GM23338 (cell line): ENCODE results near the gene GABPA. TPM values are rescaled to one million over a fixed set of nuclear protein-coding genes. Genes with fewer than 3 reads are reported as not detected.

ENCODE experiments used
- ATAC-seq: fragments of 200-7000 bp; cut with Tn5 transposase; 3 replicates; pipeline ENCODE4 v1.9.1; 2020
- DNase-seq: peaks from one replicate; pipeline ENCODE4 v3.0.0-alpha.2; 2015; ENCODE audit warnings: low spot score
- H2AFZ ChIP-seq: fragments of 200-600 bp; sonication (generic); 2 replicates; pipeline ENCODE4 v1.8.0; 2016; ENCODE audit warnings: antibody characterized with exemption, mild to moderate bottlenecking, moderate library complexity
- H3F3A ChIP-seq: fragments of 200-600 bp; sonication (generic); replicated peaks from 2 replicates; pipeline ENCODE4 v1.8.0; 2017; ENCODE audit warnings: antibody characterized with exemption, mixed run types, low read depth
- H3K27ac ChIP-seq: fragments of 200-600 bp; sonication (generic); 2 replicates; pipeline ENCODE4 v1.6.1; 2016; ENCODE audit warnings: low read depth
- H3K27me3 ChIP-seq: fragments of 200-600 bp; sonication (generic); 2 replicates; pipeline ENCODE4 v1.8.0; 2016; ENCODE audit warnings: mild to moderate bottlenecking, mixed run types, moderate library complexity; ENCODE audit not compliant: insufficient read depth
- H3K36me3 ChIP-seq: fragments of 200-600 bp; sonication (generic); 2 replicates; pipeline ENCODE4 v1.8.0; 2016; ENCODE audit warnings: mild to moderate bottlenecking; ENCODE audit not compliant: insufficient read depth
- H3K4me1 ChIP-seq: fragments of 200-600 bp; sonication (generic); 2 replicates; pipeline ENCODE4 v1.8.0; 2016; ENCODE audit warnings: mild to moderate bottlenecking, moderate library complexity; ENCODE audit not compliant: insufficient read depth
- H3K4me2 ChIP-seq: fragments of 200-600 bp; sonication (generic); 2 replicates; pipeline ENCODE4 v1.7.1; 2017; ENCODE audit warnings: mixed run types
- H3K4me3 ChIP-seq: fragments of 200-600 bp; sonication (generic); 2 replicates; pipeline ENCODE4 v1.6.1; 2016; ENCODE audit warnings: mixed run types
- H3K79me2 ChIP-seq: fragments of 200-600 bp; sonication (generic); replicated peaks from 2 replicates; pipeline ENCODE4 v1.8.0; 2017; ENCODE audit warnings: mild to moderate bottlenecking; ENCODE audit not compliant: insufficient read depth
- H3K9me2 ChIP-seq: fragments of 200-600 bp; sonication (generic); 2 replicates; pipeline ENCODE4 v1.8.0; 2017; ENCODE audit not compliant: insufficient read depth
- H4K20me1 ChIP-seq: fragments of 200-600 bp; sonication (generic); replicated peaks from 2 replicates; pipeline ENCODE4 v1.8.0; 2017; ENCODE audit warnings: mild to moderate bottlenecking; ENCODE audit not compliant: insufficient read depth
- H3K27ac Mint-ChIP-seq: 2 replicates; pipeline ENCODE4 v1.8.0; 2020; ENCODE audit warnings: inconsistent platforms, mild to moderate bottlenecking, moderate library complexity, mixed read lengths
- H3K27me3 Mint-ChIP-seq: 3 replicates; pipeline ENCODE4 v1.8.0; 2022; ENCODE audit warnings: low read depth, mild to moderate bottlenecking, moderate library complexity, mixed read lengths, inconsistent platforms; ENCODE audit not compliant: insufficient read depth, poor library complexity
- H3K36me3 Mint-ChIP-seq: 3 replicates; pipeline ENCODE4 v1.8.0; 2021; ENCODE audit warnings: low read depth, mild to moderate bottlenecking, inconsistent platforms, moderate library complexity, mixed read lengths
- H3K4me1 Mint-ChIP-seq: 3 replicates; pipeline ENCODE4 v1.8.0; 2020; ENCODE audit warnings: mild to moderate bottlenecking, inconsistent platforms, mixed read lengths
- H3K4me3 Mint-ChIP-seq: 3 replicates; pipeline ENCODE4 v1.8.0; 2021; ENCODE audit warnings: moderate library complexity, mild to moderate bottlenecking, inconsistent platforms, mixed read lengths
- H3K9me3 Mint-ChIP-seq: 3 replicates; pipeline ENCODE4 v1.8.0; 2020; ENCODE audit warnings: moderate library complexity, mild to moderate bottlenecking, inconsistent platforms, mixed read lengths
- CREB1 ChIP-seq: fragments of 250-450 bp; sonication (Bioruptor Pico); IDR thresholded peaks from 2 replicates; pipeline ENCODE4 v1.5.0; 2020; ENCODE audit warnings: low read depth, mild to moderate bottlenecking, moderate library complexity
- EZH2 ChIP-seq: fragments of 200-600 bp; sonication (generic); IDR thresholded peaks from one replicate; pipeline ENCODE4 v1.8.0; 2017; ENCODE audit warnings: antibody characterized with exemption, mild to moderate bottlenecking, low read depth; ENCODE audit not compliant: unreplicated experiment
- EZH2phosphoT487 ChIP-seq: fragments of 200-600 bp; sonication (generic); IDR thresholded peaks from one replicate; pipeline ENCODE4 v1.8.1; 2018; ENCODE audit warnings: antibody characterized with exemption; ENCODE audit not compliant: unreplicated experiment
- NANOG ChIP-seq: IDR thresholded peaks from 2 replicates; pipeline ENCODE4 v1.6.1; 2016; ENCODE audit warnings: antibody characterized with exemption, borderline replicate concordance
- STAT1 ChIP-seq: IDR thresholded peaks from one replicate; pipeline ENCODE4 v1.6.1; 2016; ENCODE audit warnings: antibody characterized with exemption; ENCODE audit not compliant: unreplicated experiment
- ZNF114 ChIP-seq: fragments of 250-450 bp; sonication (Bioruptor Pico); IDR thresholded peaks from 2 replicates; pipeline ENCODE4 v1.5.0; 2020; ENCODE audit warnings: mild to moderate bottlenecking, moderate library complexity
- ZNF331 ChIP-seq: fragments of 250-450 bp; sonication (Bioruptor Pico); IDR thresholded peaks from 2 replicates; pipeline ENCODE4 v1.5.0; 2020; ENCODE audit warnings: low read depth, mild to moderate bottlenecking, moderate library complexity
- long read RNA-seq: library from polyadenylated mRNA; unstranded; transcript quantifications from one replicate; pipeline ENCODE4 v2.0.0, GENCODE V29; 2020; ENCODE audit not compliant: unreplicated experiment
- polyA plus RNA-seq: library from polyadenylated mRNA; unstranded; fragments of >200 nt; fragmentation: Nextera tagmentation; extraction: Ambion mirVana; gene quantifications from 2 replicates; pipeline ENCODE4 v1.2.1, GENCODE V29; 2016
- total RNA-seq: library from RNA; depleted of rRNA; stranded (reverse); fragments of >200 nt; shearing (Covaris generic); gene quantifications from 2 replicates; pipeline ENCODE4 v1.2.3, GENCODE V29; 2014; rRNA removed
- TF ChIP-seq, protein P1 (sequence below): IDR thresholded peaks from one replicate; pipeline ENCODE4 v1.6.1; 2018; ENCODE audit warnings: antibody characterized with exemption; ENCODE audit not compliant: unreplicated experiment
- TF ChIP-seq, protein P2 (sequence below): IDR thresholded peaks from 2 replicates; pipeline ENCODE4 v1.6.1; 2016; ENCODE audit warnings: antibody characterized with exemption

The GABPA gene
- total RNA-seq (28.6 and 30.1 TPM in 2 replicates), polyA plus RNA-seq (8.5 TPM in 2 replicates)
- long read RNA-seq, full-length matches to known transcripts: 6 of 7 reads
- long read RNA-seq, partial matches to known transcripts: 0 of 7 reads
- long read RNA-seq, other reads (novel, unspliced or antisense): 1 of 7 reads

DNA sequence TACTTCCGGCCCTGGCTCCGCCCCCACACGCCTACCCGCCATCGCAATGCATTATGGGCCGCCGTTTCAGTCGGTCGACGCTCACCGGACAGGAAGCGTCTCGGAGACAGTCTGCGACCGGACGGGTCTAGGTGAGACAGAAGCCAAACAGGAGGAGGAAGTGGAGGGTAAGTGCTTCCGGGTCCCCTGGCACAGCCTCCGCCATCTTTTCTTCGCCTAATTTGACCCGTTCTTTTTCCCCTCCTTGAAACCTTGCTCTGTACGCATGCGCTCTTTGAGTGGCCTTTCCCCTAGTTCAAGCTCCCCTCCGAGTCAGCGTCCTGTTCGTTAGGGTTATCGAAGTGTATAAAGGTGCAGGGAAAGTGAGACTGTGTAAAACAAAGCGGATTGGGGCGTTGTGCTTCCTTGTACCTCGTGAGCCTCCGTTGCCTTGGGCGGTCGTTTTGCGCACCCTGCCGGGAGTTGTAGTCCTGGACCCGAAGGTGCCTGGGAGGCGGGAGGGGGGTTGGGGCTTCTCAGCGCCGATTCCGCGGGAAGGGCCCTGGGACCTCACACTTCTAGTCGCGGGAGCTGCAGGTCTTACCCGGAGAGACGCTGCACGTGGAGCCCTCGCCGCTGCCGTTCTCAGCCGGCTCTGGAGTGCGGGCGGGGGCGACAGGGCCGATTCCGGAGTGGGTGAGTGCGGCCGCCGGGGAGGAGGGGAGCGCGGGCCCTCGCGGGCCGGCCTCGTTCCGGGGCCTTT lies at the start of gene GABPA, which contains the start of gene ATP5PF:
GABPA (plus strand) TSS at position 69 of the 742 bp plus-strand sequence. CDS start 6,627 bp downstream, outside the sequence.
ATP5PF (minus strand) TSS at position 1 of the 742 bp plus-strand sequence. CDS start 5,110 bp downstream, outside the sequence.
- H3K79me2 ChIP-seq: peaks cover 87% of the 10 kb centered on the region
- TF ChIP-seq, protein P1, sequence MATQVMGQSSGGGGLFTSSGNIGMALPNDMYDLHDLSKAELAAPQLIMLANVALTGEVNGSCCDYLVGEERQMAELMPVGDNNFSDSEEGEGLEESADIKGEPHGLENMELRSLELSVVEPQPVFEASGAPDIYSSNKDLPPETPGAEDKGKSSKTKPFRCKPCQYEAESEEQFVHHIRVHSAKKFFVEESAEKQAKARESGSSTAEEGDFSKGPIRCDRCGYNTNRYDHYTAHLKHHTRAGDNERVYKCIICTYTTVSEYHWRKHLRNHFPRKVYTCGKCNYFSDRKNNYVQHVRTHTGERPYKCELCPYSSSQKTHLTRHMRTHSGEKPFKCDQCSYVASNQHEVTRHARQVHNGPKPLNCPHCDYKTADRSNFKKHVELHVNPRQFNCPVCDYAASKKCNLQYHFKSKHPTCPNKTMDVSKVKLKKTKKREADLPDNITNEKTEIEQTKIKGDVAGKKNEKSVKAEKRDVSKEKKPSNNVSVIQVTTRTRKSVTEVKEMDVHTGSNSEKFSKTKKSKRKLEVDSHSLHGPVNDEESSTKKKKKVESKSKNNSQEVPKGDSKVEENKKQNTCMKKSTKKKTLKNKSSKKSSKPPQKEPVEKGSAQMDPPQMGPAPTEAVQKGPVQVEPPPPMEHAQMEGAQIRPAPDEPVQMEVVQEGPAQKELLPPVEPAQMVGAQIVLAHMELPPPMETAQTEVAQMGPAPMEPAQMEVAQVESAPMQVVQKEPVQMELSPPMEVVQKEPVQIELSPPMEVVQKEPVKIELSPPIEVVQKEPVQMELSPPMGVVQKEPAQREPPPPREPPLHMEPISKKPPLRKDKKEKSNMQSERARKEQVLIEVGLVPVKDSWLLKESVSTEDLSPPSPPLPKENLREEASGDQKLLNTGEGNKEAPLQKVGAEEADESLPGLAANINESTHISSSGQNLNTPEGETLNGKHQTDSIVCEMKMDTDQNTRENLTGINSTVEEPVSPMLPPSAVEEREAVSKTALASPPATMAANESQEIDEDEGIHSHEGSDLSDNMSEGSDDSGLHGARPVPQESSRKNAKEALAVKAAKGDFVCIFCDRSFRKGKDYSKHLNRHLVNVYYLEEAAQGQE: no peak
- TF ChIP-seq, protein P2, sequence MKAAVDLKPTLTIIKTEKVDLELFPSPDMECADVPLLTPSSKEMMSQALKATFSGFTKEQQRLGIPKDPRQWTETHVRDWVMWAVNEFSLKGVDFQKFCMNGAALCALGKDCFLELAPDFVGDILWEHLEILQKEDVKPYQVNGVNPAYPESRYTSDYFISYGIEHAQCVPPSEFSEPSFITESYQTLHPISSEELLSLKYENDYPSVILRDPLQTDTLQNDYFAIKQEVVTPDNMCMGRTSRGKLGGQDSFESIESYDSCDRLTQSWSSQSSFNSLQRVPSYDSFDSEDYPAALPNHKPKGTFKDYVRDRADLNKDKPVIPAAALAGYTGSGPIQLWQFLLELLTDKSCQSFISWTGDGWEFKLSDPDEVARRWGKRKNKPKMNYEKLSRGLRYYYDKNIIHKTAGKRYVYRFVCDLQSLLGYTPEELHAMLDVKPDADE: peak; percentile 85
- no peak for TF ChIP-seq ZNF331 (CRISPR knock-in tag)
- TF ChIP-seq EZH2phosphoT487: no peak
- no peak for TF ChIP-seq EZH2
- TF ChIP-seq ZNF114 (CRISPR knock-in tag): no peak
- TF ChIP-seq NANOG: no peak
- TF ChIP-seq CREB1: peak; percentile 79
- no peak for TF ChIP-seq STAT1
- peaks cover 16% of the 10 kb centered on the region for H3K4me1 Mint-ChIP-seq
- H3K9me3 Mint-ChIP-seq: no peaks in the 10 kb centered on the region; the same call in 2 of the 3 replicates
- no peaks in the 10 kb centered on the region for H3K9me2 ChIP-seq
- ATAC-seq: peak; percentile 95
- peaks cover 2% of the 10 kb centered on the region; the same call in 2 of the 3 replicates for H3K36me3 Mint-ChIP-seq
- peak within 1 kb of the TSS; percentile 98 for H3K4me3 Mint-ChIP-seq
- H3K27me3 ChIP-seq: no peaks in the 10 kb centered on the region
- H3F3A ChIP-seq: no peaks in the 10 kb centered on the region
- peak within 1 kb of the TSS; percentile 97 for H3K4me3 ChIP-seq
- peaks cover 6% of the 10 kb centered on the region; the same call in 1 of the 2 replicates for H4K20me1 ChIP-seq
- H3K4me1 ChIP-seq: peaks cover 10% of the 10 kb centered on the region; the same call in 1 of the 2 replicates
- peak within 1 kb of the TSS; percentile 100 for H3K27ac ChIP-seq
- H3K4me2 ChIP-seq: peak within 1 kb of the TSS; percentile 96
- peak within 1 kb of the TSS; percentile 100 for H3K27ac Mint-ChIP-seq
- peak within 1 kb of the TSS; percentile 94; the same call in 1 of the 2 replicates for H2AFZ ChIP-seq
- H3K36me3 ChIP-seq: no peaks in the 10 kb centered on the region
- H3K27me3 Mint-ChIP-seq: peaks cover 11% of the 10 kb centered on the region
- peak; percentile 99 for DNase-seq
